GM12872 (cell line): ENCODE measurements around the gene CDYL2.

Source experiments
- CTCF ChIP-seq: IDR thresholded peaks from 3 replicates; pipeline ENCODE4 v1.5.1; 2011; ENCODE audit warnings: low read depth, mild to moderate bottlenecking, low read length, moderate library complexity; ENCODE audit not compliant: insufficient read depth

Gene CDYL2

GRCh38 chr16:80733407-80733806 is 71.0 kb downstream of the CDYL2 start:
- TF ChIP-seq CTCF, result no peak

- no peak for TF ChIP-seq CTCF
Measured at GRCh38 chr16:80731915-80732314, 72.5 kb downstream of the CDYL2 start.

- no peak for TF ChIP-seq CTCF
Measured at GRCh38 chr16:80725566-80726162, 78.7 kb downstream of the CDYL2 start.

GRCh38 chr16:80723981-80724380 is 80.4 kb downstream of the CDYL2 start:
- no peak for TF ChIP-seq CTCF

GRCh38 chr16:80723091-80723490 is 81.3 kb downstream of the CDYL2 start:
- TF ChIP-seq CTCF, result no peak

GRCh38 chr16:80720804-80721371 is 83.5 kb downstream of the CDYL2 start:
- no peak for TF ChIP-seq CTCF

GRCh38 chr16:80719573-80719972 is 84.8 kb downstream of the CDYL2 start:
- no peak for TF ChIP-seq CTCF
